Rectal smooth muscle tissue (tissue), 1 donor: ENCODE results near the gene SH3D19.
"Not testable (repeated sequence)": the region's sequence is repeated elsewhere in the genome, so short reads cannot be mapped to it uniquely, and the experiment has no call there.

Experiments
- H3K27ac ChIP-seq: one replicate; pipeline ENCODE4 v1.7.0; 2013; ENCODE audit warnings: low read depth, low read length, inconsistent platforms
- H3K27me3 ChIP-seq: one replicate; pipeline ENCODE4 v1.7.0; 2013; ENCODE audit warnings: low read length; ENCODE audit not compliant: control insufficient read depth, insufficient read depth
- H3K36me3 ChIP-seq: one replicate; pipeline ENCODE4 v1.7.0; 2013; ENCODE audit warnings: low read length; ENCODE audit not compliant: control insufficient read depth, insufficient read depth
- H3K4me1 ChIP-seq: one replicate; pipeline ENCODE4 v1.7.0; 2013; ENCODE audit warnings: low read length; ENCODE audit not compliant: control insufficient read depth, insufficient read depth
- H3K4me3 ChIP-seq: one replicate; pipeline ENCODE4 v1.7.0; 2013; ENCODE audit warnings: low read length
- H3K9ac ChIP-seq: one replicate; pipeline ENCODE4 v1.7.0; 2013; ENCODE audit warnings: low read length

The SH3D19 gene

DNA sequence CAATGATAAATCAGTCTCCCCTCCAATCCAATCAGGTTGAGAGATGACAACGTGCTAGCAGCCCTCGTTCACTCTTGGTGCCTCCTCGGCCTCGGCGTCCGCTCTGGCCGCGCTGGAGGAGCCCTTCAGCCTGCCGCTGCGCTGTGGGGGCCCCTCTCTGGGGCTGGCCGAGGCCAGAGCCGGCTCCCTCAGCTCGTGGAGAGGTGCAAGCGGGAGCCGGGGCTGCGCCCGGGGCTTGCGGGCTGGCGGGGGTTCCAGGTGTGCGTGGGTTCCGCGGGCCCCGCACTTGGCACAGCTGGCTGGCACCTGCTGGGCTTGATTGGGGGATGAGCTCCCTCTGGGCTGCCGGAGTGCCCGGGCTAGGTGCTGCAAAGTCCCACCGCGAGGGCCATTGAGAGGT is 89.4 kb downstream of the SH3D19 start:
- no peak overlapping the region for H3K4me3 ChIP-seq
- no peaks in the 10 kb centered on the region for H3K4me1 ChIP-seq

GRCh38 chr4:151235373-151235772 is 90.0 kb downstream of the SH3D19 start:
- not testable (repeated sequence) for H3K27me3 ChIP-seq, H3K4me1 ChIP-seq, H3K4me3 ChIP-seq, H3K27ac ChIP-seq, H3K9ac ChIP-seq, H3K36me3 ChIP-seq

More for the DNA sequence above, 89.4 kb downstream of the SH3D19 start:
- Histone ChIP-seq H3K36me3 (no peaks in the 10 kb centered on the region), H3K27ac (no peak overlapping the region), H3K27me3 (no peaks in the 10 kb centered on the region), H3K9ac (no peak overlapping the region)

DNA sequence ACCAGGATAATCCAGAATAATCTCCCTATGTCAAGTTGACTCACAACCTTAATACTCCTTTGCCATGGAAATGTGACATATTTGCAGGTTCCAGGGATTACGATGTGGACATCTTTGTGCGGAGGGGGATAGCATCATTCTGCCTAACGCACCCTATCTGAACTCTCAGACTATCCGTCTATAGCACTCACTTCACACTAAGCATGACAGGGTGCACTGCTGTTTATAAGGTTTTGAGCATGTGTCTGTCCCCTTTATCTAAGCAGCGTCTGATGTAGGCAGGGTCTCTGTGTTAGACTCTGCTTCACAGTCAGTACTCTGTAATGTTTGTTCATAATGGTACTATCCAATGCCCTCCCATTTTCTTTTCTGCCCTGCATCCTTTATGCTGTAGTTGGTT is 91.8 kb downstream of the SH3D19 start:
- Histone ChIP-seq H3K4me3 (no peak overlapping the region), H3K27ac (no peak overlapping the region), H3K4me1 (no peaks in the 10 kb centered on the region), H3K27me3 (no peaks in the 10 kb centered on the region), H3K36me3 (no peaks in the 10 kb centered on the region), H3K9ac (no peak overlapping the region)

GRCh38 chr4:151231915-151232595 is 93.3 kb downstream of the SH3D19 start:
- Histone ChIP-seq H3K4me1 (peaks cover 4% of the 10 kb centered on the region), H3K9ac (no peak overlapping the region), H3K4me3 (no peak overlapping the region), H3K27ac (no peak overlapping the region), H3K36me3 (no peaks in the 10 kb centered on the region), H3K27me3 (no peaks in the 10 kb centered on the region)

DNA sequence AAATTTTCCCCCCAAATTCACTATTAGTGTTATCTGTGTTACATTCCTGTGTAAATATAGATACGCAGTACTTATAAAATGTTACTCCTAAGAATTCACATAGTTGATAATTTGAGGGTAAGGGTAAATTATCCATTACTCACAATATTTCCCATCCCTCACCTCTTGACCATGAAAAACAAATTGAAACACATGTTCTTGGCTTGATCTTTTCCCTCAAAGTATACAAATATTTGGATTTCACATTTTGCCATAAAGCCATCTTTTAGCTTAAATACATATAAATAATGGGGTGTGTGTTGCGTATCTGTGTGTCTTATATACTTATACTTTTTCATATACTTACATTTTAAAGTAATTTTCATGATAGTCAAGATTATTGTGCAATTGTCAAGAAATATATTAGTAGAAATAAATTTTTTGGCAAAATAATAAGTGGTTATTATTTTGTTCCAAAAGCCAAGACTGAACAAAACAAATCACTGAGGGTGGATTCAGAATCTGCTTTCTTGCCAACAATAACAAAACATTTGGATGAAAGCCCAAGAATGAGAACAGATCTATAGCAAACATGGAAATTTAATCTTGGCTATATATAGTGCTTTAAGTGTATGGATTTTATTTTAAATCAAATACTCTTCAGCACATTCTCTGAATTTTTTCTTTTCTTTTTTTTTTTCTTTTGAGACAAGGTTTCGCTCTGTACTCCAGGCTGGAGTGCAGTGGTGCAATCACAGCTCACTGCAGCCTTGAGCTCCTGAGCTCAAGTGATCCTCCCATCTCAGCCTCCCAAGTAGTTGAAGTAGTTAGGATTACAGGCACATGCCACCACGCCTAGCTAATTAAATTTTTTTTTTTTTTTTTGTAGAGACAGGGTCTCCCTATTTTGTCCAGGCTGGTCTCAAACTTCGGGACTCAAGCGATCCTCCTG is 97.0 kb downstream of the SH3D19 start:
- peaks cover 13% of the 10 kb centered on the region for H3K4me1 ChIP-seq

GRCh38 chr4:151227731-151228130 is 97.7 kb downstream of the SH3D19 start:
- no peak overlapping the region for H3K9ac ChIP-seq

More for the DNA sequence above, 97.0 kb downstream of the SH3D19 start:
- Histone ChIP-seq H3K27me3 (no peaks in the 10 kb centered on the region), H3K4me3 (no peak overlapping the region), H3K27ac (no peak overlapping the region), H3K9ac (no peak overlapping the region), H3K36me3 (no peaks in the 10 kb centered on the region)

GRCh38 chr4:151227172-151227571 is 98.2 kb downstream of the SH3D19 start:
- Histone ChIP-seq H3K4me1 (peaks cover 13% of the 10 kb centered on the region), H3K27ac (peak overlapping the region; percentile 73), H3K27me3 (no peaks in the 10 kb centered on the region), H3K4me3 (peak overlapping the region; percentile 19), H3K36me3 (no peaks in the 10 kb centered on the region), H3K9ac (no peak overlapping the region)

More at GRCh38 chr4:151227731-151228130, 97.7 kb downstream of the SH3D19 start:
- H3K4me1 ChIP-seq = peaks cover 13% of the 10 kb centered on the region
- peak overlapping the region; percentile 73 for H3K27ac ChIP-seq
- peak overlapping the region; percentile 48 for H3K4me3 ChIP-seq
- no peaks in the 10 kb centered on the region for H3K27me3 ChIP-seq
- H3K36me3 ChIP-seq = no peaks in the 10 kb centered on the region

DNA sequence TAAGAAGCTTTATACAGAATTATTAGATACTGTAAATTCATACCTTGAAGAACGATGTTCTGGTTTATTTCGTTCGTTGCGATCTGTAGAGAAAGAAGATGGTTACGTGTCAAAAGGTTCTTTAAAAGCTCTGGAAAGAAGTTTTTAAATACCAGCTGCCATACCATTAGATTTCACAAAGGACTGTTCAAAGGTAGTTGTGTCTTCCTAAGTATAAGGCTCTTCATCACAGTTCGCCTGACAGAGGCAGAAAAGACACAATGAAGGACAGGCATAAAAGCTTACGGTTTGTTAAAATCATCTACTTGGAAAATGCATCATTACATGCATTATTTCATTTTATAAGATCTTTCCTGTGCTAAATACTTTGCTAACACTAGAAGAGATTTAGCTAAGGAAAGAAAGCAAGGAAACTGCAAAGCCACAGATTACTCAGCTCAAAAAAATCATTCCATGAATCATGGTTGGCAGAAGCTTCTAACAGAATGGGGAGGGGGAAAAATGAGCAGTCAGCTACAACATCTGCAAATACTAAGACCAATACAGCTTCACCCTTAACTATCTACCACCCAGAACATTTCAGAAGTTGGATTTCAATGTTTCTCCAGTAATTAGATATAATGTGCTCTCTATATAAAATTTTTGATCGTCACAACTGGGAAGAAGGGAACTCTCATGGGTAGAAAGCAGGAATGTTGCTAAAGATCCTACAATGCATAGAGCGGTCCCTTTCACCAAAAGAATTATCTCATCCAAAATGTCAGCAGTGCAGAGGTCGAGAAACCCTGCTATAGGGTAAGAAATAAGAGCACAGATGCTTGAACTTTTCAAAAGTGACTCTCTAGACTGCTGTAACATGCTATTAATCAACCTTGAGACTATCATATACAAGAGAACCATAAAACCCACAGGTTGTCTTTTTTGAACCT is 99.1 kb downstream of the SH3D19 start:
- H3K4me3 ChIP-seq = peak overlapping the region; percentile 47
- peak overlapping the region; percentile 72 for H3K27ac ChIP-seq
- H3K4me1 ChIP-seq = peaks cover 13% of the 10 kb centered on the region
- no peak overlapping the region for H3K9ac ChIP-seq
- H3K27me3 ChIP-seq = no peaks in the 10 kb centered on the region
- no peaks in the 10 kb centered on the region for H3K36me3 ChIP-seq

DNA sequence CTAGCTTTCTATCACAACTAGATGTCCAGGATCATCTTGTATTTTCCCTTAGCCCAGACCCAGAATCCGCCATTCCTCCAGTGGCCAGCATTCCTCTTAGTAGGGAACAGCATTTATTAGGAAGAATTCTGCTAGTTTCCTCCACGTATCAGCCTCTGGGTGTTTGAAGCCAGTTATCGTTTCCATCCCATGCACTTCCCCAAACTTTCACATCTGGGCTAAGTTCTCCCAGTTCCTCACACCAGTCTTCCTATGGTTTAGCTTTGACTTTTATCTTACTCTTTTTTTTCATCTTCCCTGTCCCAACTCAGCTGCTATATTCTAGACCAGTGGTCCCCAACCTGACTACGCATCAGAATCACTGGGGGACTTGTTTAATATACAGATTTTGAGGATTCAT is 101.9 kb downstream of the SH3D19 start:
- Histone ChIP-seq H3K27me3 (no peaks in the 10 kb centered on the region), H3K4me1 (peaks cover 18% of the 10 kb centered on the region), H3K27ac (no peak overlapping the region), H3K4me3 (no peak overlapping the region), H3K9ac (no peak overlapping the region), H3K36me3 (no peaks in the 10 kb centered on the region)

- Histone ChIP-seq H3K27ac (no peak overlapping the region), H3K9ac (no peak overlapping the region), H3K4me3 (no peak overlapping the region), H3K36me3 (no peaks in the 10 kb centered on the region), H3K4me1 (peaks cover 5% of the 10 kb centered on the region), H3K27me3 (no peaks in the 10 kb centered on the region)
Measured at GRCh38 chr4:151219948-151220347, 105.5 kb downstream of the SH3D19 start.

GRCh38 chr4:151219091-151219490 is 106.3 kb downstream of the SH3D19 start:
- H3K4me1 ChIP-seq = peaks cover 5% of the 10 kb centered on the region
- H3K27ac ChIP-seq = no peak overlapping the region

DNA sequence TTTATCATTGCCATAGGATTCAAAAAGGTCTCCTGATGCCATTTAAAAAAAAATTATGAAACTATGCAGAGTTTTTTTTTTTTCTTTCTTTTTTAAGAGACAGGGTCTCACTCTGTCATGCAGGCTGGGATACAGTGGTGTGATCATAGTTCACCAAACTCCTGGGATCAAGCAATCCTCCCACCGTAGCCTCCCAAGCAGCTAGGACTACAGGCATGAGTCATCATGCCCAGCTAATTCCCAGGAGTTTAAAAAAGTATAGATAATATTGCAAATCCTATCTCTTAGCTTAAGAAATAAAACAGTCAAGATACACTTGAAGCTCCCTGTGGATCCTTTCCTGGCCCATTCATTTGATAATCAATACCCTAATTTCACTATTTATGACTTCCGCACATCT is 107.1 kb downstream of the SH3D19 start:
- Histone ChIP-seq H3K4me1 (peaks cover 5% of the 10 kb centered on the region), H3K36me3 (no peaks in the 10 kb centered on the region), H3K9ac (no peak overlapping the region), H3K27ac (no peak overlapping the region), H3K4me3 (no peak overlapping the region), H3K27me3 (no peaks in the 10 kb centered on the region)

More at GRCh38 chr4:151219091-151219490, 106.3 kb downstream of the SH3D19 start:
- Histone ChIP-seq H3K36me3 (no peaks in the 10 kb centered on the region), H3K9ac (no peak overlapping the region), H3K4me3 (no peak overlapping the region), H3K27me3 (no peaks in the 10 kb centered on the region)
